ENCODE measurements around the gene RCC1.
"Not testable (repeated sequence)": the region's sequence is repeated elsewhere in the genome, so short reads cannot be mapped to it uniquely, and the experiment has no call there.

Gene RCC1

GRCh38 chr1:28522537-28522936, 16.7 kb downstream of the RCC1 start:
- not testable (repeated sequence) for H3K27me3 ChIP-seq (ENCODE audit: control insufficient read depth in 1 of 2, insufficient read depth in 2 of 2, low read length in 2 of 2); H3K36me3 ChIP-seq (ENCODE audit: control insufficient read depth in 2 of 2, insufficient read depth in 2 of 2, low read length in 2 of 2); H3K4me3 ChIP-seq (ENCODE audit: low read length in 2 of 2); H3K9ac ChIP-seq (ENCODE audit: low read length in 2 of 2); H3K27ac ChIP-seq (ENCODE audit: low read length); H3K9me3 ChIP-seq (ENCODE audit: control insufficient read depth in 2 of 2, low read length in 2 of 2)
- H3K4me1 ChIP-seq (ENCODE audit: control insufficient read depth, insufficient read depth, low read length): peaks cover 14% of the 10 kb centered on the region

- not testable (repeated sequence) for H3K9ac ChIP-seq (ENCODE audit: low read length in 2 of 2); H3K9me3 ChIP-seq (ENCODE audit: control insufficient read depth in 2 of 2, low read length in 2 of 2); H3K27ac ChIP-seq (ENCODE audit: low read length)
Observed at GRCh38 chr1:28525002-28525642, 19.3 kb downstream of the RCC1 start.

GRCh38 chr1:28526886-28527285, 21.0 kb downstream of the RCC1 start:
- Histone ChIP-seq H3K4me1 (ENCODE audit: control insufficient read depth, insufficient read depth, low read length) (no peaks in the 10 kb centered on the region), H3K9ac (ENCODE audit: low read length in 2 of 2) (no peak overlapping the region), H3K27me3 (ENCODE audit: control insufficient read depth in 1 of 2, insufficient read depth in 2 of 2, low read length in 2 of 2) (no peaks in the 10 kb centered on the region), H3K27ac (ENCODE audit: low read length) (no peak overlapping the region), H3K9me3 (ENCODE audit: control insufficient read depth in 2 of 2, low read length in 2 of 2) (no peaks in the 10 kb centered on the region), H3K4me3 (ENCODE audit: low read length in 2 of 2) (no peak overlapping the region), H3K36me3 (ENCODE audit: control insufficient read depth in 2 of 2, insufficient read depth in 2 of 2, low read length in 2 of 2) (peaks cover 0 to 3% of the 10 kb centered on the region in 2 donors)

More at GRCh38 chr1:28525002-28525642, 19.3 kb downstream of the RCC1 start:
- not testable (repeated sequence) for H3K27me3 ChIP-seq (ENCODE audit: control insufficient read depth in 1 of 2, insufficient read depth in 2 of 2, low read length in 2 of 2); H3K4me1 ChIP-seq (ENCODE audit: control insufficient read depth, insufficient read depth, low read length); H3K36me3 ChIP-seq (ENCODE audit: control insufficient read depth in 2 of 2, insufficient read depth in 2 of 2, low read length in 2 of 2); H3K4me3 ChIP-seq (ENCODE audit: low read length in 2 of 2)

GRCh38 chr1:28530456-28530855, 24.6 kb downstream of the RCC1 start:
- Histone ChIP-seq H3K27me3 (ENCODE audit: control insufficient read depth in 1 of 2, insufficient read depth in 2 of 2, low read length in 2 of 2) (no peaks in the 10 kb centered on the region), H3K9me3 (ENCODE audit: control insufficient read depth in 2 of 2, low read length in 2 of 2) (no peaks in the 10 kb centered on the region), H3K4me1 (ENCODE audit: control insufficient read depth, insufficient read depth, low read length) (no peaks in the 10 kb centered on the region), H3K9ac (ENCODE audit: low read length in 2 of 2) (no peak overlapping the region), H3K36me3 (ENCODE audit: control insufficient read depth in 2 of 2, insufficient read depth in 2 of 2, low read length in 2 of 2) (peaks cover 0 to 10% of the 10 kb centered on the region in 2 donors), H3K27ac (ENCODE audit: low read length) (no peak overlapping the region), H3K4me3 (ENCODE audit: low read length in 2 of 2) (no peak overlapping the region)

GRCh38 chr1:28534671-28535070, 28.8 kb downstream of the RCC1 start:
- H3K27ac ChIP-seq (ENCODE audit: low read length): no peak overlapping the region
- no peaks in the 10 kb centered on the region for H3K27me3 ChIP-seq (ENCODE audit: control insufficient read depth in 1 of 2, insufficient read depth in 2 of 2, low read length in 2 of 2)
- no peaks in the 10 kb centered on the region for H3K9me3 ChIP-seq (ENCODE audit: control insufficient read depth in 2 of 2, low read length in 2 of 2)
- no peak overlapping the region for H3K9ac ChIP-seq (ENCODE audit: low read length in 2 of 2)
- no peaks in the 10 kb centered on the region for H3K4me1 ChIP-seq (ENCODE audit: control insufficient read depth, insufficient read depth, low read length)
- peaks cover 0 to 18% of the 10 kb centered on the region in 2 donors for H3K36me3 ChIP-seq (ENCODE audit: control insufficient read depth in 2 of 2, insufficient read depth in 2 of 2, low read length in 2 of 2)
- H3K4me3 ChIP-seq (ENCODE audit: low read length in 2 of 2): no peak overlapping the region

- Histone ChIP-seq H3K4me1 (ENCODE audit: control insufficient read depth, insufficient read depth, low read length) (no peaks in the 10 kb centered on the region), H3K9ac (ENCODE audit: low read length in 2 of 2) (no peak overlapping the region), H3K27ac (ENCODE audit: low read length) (no peak overlapping the region), H3K27me3 (ENCODE audit: control insufficient read depth in 1 of 2, insufficient read depth in 2 of 2, low read length in 2 of 2) (no peaks in the 10 kb centered on the region), H3K4me3 (ENCODE audit: low read length in 2 of 2) (no peak overlapping the region), H3K36me3 (ENCODE audit: control insufficient read depth in 2 of 2, insufficient read depth in 2 of 2, low read length in 2 of 2) (peaks cover 0 to 18% of the 10 kb centered on the region in 2 donors), H3K9me3 (ENCODE audit: control insufficient read depth in 2 of 2, low read length in 2 of 2) (no peaks in the 10 kb centered on the region)
Observed at GRCh38 chr1:28535180-28535579, 29.3 kb downstream of the RCC1 start.

- Histone ChIP-seq H3K9me3 (ENCODE audit: control insufficient read depth in 2 of 2, low read length in 2 of 2) (no peaks in the 10 kb centered on the region), H3K9ac (ENCODE audit: low read length in 2 of 2) (no peak overlapping the region), H3K36me3 (ENCODE audit: control insufficient read depth in 2 of 2, insufficient read depth in 2 of 2, low read length in 2 of 2) (peaks cover 0 to 12% of the 10 kb centered on the region in 2 donors), H3K4me3 (ENCODE audit: low read length in 2 of 2) (no peak overlapping the region), H3K27ac (ENCODE audit: low read length) (no peak overlapping the region), H3K4me1 (ENCODE audit: control insufficient read depth, insufficient read depth, low read length) (no peaks in the 10 kb centered on the region), H3K27me3 (ENCODE audit: control insufficient read depth in 1 of 2, insufficient read depth in 2 of 2, low read length in 2 of 2) (no peaks in the 10 kb centered on the region)
Observed at GRCh38 chr1:28537457-28538199, 31.8 kb downstream of the RCC1 start.

GRCh38 chr1:28538286-28538685, 32.4 kb downstream of the RCC1 start:
- H3K27me3 ChIP-seq (ENCODE audit: control insufficient read depth in 1 of 2, insufficient read depth in 2 of 2, low read length in 2 of 2): no peaks in the 10 kb centered on the region
- H3K4me1 ChIP-seq (ENCODE audit: control insufficient read depth, insufficient read depth, low read length): no peaks in the 10 kb centered on the region
- no peak overlapping the region for H3K4me3 ChIP-seq (ENCODE audit: low read length in 2 of 2)
- H3K36me3 ChIP-seq (ENCODE audit: control insufficient read depth in 2 of 2, insufficient read depth in 2 of 2, low read length in 2 of 2): peaks cover 0 to 12% of the 10 kb centered on the region in 2 donors
- H3K9me3 ChIP-seq (ENCODE audit: control insufficient read depth in 2 of 2, low read length in 2 of 2): no peaks in the 10 kb centered on the region
- H3K9ac ChIP-seq (ENCODE audit: low read length in 2 of 2): no peak overlapping the region
- H3K27ac ChIP-seq (ENCODE audit: low read length): no peak overlapping the region

GRCh38 chr1:28540651-28541050, 34.8 kb downstream of the RCC1 start:
- Histone ChIP-seq H3K4me1 (ENCODE audit: control insufficient read depth, insufficient read depth, low read length) (no peaks in the 10 kb centered on the region), H3K4me3 (ENCODE audit: low read length in 2 of 2) (no peak overlapping the region), H3K9me3 (ENCODE audit: control insufficient read depth in 2 of 2, low read length in 2 of 2) (no peaks in the 10 kb centered on the region), H3K36me3 (ENCODE audit: control insufficient read depth in 2 of 2, insufficient read depth in 2 of 2, low read length in 2 of 2) (peaks cover 0 to 8% of the 10 kb centered on the region in 2 donors), H3K9ac (ENCODE audit: low read length in 2 of 2) (no peak overlapping the region), H3K27me3 (ENCODE audit: control insufficient read depth in 1 of 2, insufficient read depth in 2 of 2, low read length in 2 of 2) (no peaks in the 10 kb centered on the region), H3K27ac (ENCODE audit: low read length) (no peak overlapping the region)

GRCh38 chr1:28541414-28542015, 35.7 kb downstream of the RCC1 start:
- not testable (repeated sequence) for H3K27me3 ChIP-seq (ENCODE audit: control insufficient read depth in 1 of 2, insufficient read depth in 2 of 2, low read length in 2 of 2); H3K9me3 ChIP-seq (ENCODE audit: control insufficient read depth in 2 of 2, low read length in 2 of 2); H3K9ac ChIP-seq (ENCODE audit: low read length in 2 of 2); H3K27ac ChIP-seq (ENCODE audit: low read length); H3K4me3 ChIP-seq (ENCODE audit: low read length in 2 of 2); H3K4me1 ChIP-seq (ENCODE audit: control insufficient read depth, insufficient read depth, low read length); H3K36me3 ChIP-seq (ENCODE audit: control insufficient read depth in 2 of 2, insufficient read depth in 2 of 2, low read length in 2 of 2)

GRCh38 chr1:28545246-28545628, 39.4 kb downstream of the RCC1 start:
- H3K27ac ChIP-seq (ENCODE audit: low read length): no peak overlapping the region
- H3K9me3 ChIP-seq (ENCODE audit: control insufficient read depth in 2 of 2, low read length in 2 of 2): no peaks in the 10 kb centered on the region
- no peaks in the 10 kb centered on the region for H3K36me3 ChIP-seq (ENCODE audit: control insufficient read depth in 2 of 2, insufficient read depth in 2 of 2, low read length in 2 of 2)
- H3K27me3 ChIP-seq (ENCODE audit: control insufficient read depth in 1 of 2, insufficient read depth in 2 of 2, low read length in 2 of 2): no peaks in the 10 kb centered on the region
- no peak overlapping the region for H3K9ac ChIP-seq (ENCODE audit: low read length in 2 of 2)
- no peaks in the 10 kb centered on the region for H3K4me1 ChIP-seq (ENCODE audit: control insufficient read depth, insufficient read depth, low read length)
- H3K4me3 ChIP-seq (ENCODE audit: low read length in 2 of 2): no peak overlapping the region
